GM18951 (cell line): ENCODE results near the gene ZSCAN16.
"Not testable (repeated sequence)": the region's sequence is repeated elsewhere in the genome, so short reads cannot be mapped to it uniquely, and the experiment has no call there.

Experiments used
- POLR2A ChIP-seq: IDR thresholded peaks from 4 replicates; pipeline ENCODE4 v1.6.1; 2011; ENCODE audit warnings: mild to moderate bottlenecking; ENCODE audit not compliant: insufficient read length, insufficient read depth; ENCODE audit errors: extremely low read depth
- in situ Hi-C: fragments of 300-500 bp; cut with MboI; formaldehyde crosslinking; loops from one replicate; pipeline ENCODE4 v1.12.0; 2022; ENCODE audit warnings: low sequenced_read_pairs, mixed read lengths, inconsistent platforms; ENCODE audit not compliant: unreplicated experiment

Gene ZSCAN16

DNA sequence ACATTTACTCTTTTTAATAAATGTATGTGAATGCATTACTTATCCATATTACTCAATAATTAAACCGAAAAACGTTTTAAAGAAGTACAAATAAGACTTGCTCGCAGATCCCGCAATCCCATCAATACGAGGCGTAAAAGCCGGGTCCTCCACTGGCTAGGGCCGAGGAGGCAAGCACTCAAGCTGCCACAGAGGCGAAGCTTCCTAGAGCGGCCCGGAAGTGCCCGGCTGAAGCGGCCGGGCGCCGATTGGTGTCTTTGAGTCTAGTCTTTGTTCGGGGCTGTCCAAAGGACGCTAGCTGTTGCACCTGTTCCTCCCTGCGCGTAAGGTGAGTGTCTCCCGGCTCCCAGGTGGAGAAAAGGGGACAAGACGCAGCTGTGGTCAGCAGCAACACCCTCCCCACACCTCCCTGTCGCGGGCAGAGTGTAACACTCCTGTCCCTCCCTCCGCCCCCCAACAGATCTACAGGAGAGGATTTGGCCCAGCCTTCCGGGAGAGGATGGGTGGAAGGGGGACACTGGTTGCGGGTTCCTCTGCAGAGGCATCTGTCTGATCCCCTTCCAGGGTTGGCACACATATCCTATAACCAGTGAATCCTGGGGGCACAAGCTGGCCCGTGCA, at the start of gene ZSCAN16:
TSS of gene ZSCAN16 (plus strand) at position 260 of the 621 bp plus-strand sequence. CDS start 835 bp downstream, outside the sequence.
- peak; percentile 74 for TF ChIP-seq POLR2A
- in situ Hi-C loops = no loop called here

DNA sequence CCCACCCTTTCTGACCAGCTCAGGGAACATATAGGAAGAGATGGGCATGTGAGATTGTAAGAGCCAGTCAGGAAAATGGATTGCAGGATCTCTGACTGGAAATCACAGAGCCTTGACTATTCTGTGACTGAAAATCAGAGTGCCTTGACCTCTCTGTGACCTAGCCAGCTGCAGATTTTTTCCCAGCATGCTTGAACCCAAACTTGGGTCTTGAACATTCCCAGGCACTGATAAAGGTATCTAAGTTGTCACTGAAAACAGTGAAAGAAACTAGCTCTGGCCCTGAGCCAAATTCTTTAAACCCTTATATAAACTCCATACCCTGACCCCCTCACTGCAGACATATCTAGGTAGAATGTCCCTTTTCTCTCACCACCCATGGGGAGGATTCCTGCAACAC, 46.4 kb upstream of the ZSCAN16 start:
- TF ChIP-seq POLR2A = no peak

DNA sequence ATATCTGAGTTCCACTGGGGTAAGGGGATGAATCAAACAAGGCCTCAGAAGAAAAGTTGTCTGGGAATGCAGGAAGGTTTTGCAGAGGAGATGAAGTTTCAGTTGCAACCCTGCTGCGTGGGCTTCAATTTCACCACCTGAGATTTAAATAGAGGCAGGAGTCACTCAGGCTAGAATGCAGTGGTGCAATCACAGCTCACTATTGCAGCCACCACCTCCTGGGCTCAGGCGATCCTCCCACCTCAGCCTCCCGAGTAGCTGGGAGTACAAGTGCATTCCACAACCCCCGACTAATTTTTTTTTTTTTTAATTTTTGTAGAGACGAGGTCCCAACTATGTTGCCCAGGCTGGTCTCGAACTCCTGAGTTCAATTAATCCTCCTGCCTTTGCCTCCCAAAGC, 45.6 kb upstream of the ZSCAN16 start:
- in situ Hi-C loops = no loop called here
- TF ChIP-seq POLR2A = no peak

More for the DNA sequence above, 46.4 kb upstream of the ZSCAN16 start:
- in situ Hi-C loops = no loop called here

- in situ Hi-C loops = not testable (repeated sequence)
Observed at GRCh38 chr6:28080381-28080630, 44.1 kb upstream of the ZSCAN16 start, which contains the start of gene ZNF165. Gene ZNF165 (plus strand): TSS chr6:28080568. CDS start chr6:28085481, 4,913 bp downstream.

DNA sequence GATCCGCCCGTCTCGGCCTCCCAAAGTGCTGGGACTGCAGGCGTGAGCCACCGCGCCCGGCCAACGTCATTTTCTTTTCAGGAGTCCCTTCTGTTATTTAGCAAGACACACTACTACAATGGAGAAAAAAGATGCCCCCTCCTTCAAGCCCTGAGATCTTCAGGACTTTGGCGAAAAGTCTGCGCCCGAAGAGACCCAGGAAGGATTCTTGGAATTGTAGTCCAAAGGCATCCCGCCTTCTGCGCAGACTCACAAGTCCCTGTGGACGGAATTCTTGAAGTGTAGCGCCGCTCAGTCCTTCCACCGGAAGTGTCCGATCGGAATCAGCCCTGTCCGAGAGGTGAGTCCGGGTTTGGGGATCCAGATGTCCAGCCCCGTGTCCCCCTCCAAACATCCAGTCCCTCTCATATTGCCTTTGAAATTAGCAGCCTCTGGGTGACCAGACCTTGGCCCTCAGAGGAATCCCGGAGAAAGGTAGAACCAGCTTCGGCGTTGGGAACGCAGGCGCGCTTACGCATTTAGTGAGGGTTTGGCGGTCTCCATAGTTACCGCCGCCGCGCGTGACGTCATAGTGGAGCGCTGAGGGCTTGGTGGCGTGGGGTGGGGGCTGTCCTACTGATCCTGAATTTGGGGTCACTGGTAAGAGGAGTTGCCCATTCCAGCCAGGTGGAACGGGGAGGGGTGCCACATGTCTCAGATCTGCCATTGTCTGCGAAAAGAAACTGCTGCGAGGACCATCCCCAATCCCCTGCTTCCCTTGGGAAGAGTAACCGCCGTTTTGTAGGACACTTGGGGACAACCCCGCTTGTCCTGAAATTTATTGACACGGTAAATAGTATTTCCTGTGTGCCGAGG, 43.6 kb upstream of the ZSCAN16 start:
- TF ChIP-seq POLR2A = peak; percentile 35
- in situ Hi-C loops = no loop called here

GRCh38 chr6:28081486-28081751, 43.0 kb upstream of the ZSCAN16 start:
- TF ChIP-seq POLR2A = no peak
- in situ Hi-C loops = no loop called here

DNA sequence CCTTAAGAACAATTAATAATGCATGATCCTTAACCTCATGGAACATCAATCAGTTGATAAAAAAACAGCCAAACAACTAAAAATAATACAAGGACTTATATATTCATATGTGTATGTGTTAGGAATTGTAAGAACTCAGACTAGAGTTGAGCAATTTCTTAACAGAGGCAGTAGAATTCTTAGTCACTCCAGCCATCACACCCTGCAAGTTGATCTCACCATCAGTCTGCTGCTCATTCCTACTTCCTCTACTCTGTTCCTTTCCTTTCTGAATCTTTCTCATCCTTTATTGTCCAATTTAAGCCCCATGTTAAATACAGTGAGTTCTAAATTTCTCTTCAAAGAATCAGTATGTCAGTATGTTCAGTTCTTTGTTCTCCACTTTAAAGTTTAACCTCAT, 41.5 kb upstream of the ZSCAN16 start:
- in situ Hi-C loops = no loop called here
- no peak for TF ChIP-seq POLR2A

- in situ Hi-C loops = no loop called here
Observed at GRCh38 chr6:28089054-28089453, 35.4 kb upstream of the ZSCAN16 start.

GRCh38 chr6:28090917-28091586, 33.4 kb upstream of the ZSCAN16 start:
- in situ Hi-C loops = no loop called here
- TF ChIP-seq POLR2A = no peak

More at GRCh38 chr6:28089054-28089453, 35.4 kb upstream of the ZSCAN16 start:
- TF ChIP-seq POLR2A = no peak

DNA sequence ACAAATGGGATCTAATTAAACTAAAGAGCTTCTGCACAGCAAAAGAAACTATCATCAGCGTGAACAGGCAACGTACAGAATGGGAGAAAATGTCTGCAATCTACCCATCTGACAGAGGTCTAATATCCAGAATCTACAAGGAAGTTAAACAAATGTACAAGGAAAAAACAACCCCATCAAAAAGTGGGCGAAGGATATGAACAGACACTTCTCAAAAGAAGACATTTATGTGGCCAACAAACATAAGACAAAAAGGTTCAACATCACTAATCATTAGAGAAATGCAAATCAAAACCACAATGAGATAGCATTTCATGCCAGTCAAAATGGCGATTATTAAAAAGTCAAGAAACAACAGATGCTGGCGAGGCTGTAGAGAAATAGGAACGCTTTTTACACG, 22.2 kb upstream of the ZSCAN16 start:
- in situ Hi-C loops = not testable (repeated sequence)

GRCh38 chr6:28102699-28103098, 21.7 kb upstream of the ZSCAN16 start:
- in situ Hi-C loops = not testable (repeated sequence)

DNA sequence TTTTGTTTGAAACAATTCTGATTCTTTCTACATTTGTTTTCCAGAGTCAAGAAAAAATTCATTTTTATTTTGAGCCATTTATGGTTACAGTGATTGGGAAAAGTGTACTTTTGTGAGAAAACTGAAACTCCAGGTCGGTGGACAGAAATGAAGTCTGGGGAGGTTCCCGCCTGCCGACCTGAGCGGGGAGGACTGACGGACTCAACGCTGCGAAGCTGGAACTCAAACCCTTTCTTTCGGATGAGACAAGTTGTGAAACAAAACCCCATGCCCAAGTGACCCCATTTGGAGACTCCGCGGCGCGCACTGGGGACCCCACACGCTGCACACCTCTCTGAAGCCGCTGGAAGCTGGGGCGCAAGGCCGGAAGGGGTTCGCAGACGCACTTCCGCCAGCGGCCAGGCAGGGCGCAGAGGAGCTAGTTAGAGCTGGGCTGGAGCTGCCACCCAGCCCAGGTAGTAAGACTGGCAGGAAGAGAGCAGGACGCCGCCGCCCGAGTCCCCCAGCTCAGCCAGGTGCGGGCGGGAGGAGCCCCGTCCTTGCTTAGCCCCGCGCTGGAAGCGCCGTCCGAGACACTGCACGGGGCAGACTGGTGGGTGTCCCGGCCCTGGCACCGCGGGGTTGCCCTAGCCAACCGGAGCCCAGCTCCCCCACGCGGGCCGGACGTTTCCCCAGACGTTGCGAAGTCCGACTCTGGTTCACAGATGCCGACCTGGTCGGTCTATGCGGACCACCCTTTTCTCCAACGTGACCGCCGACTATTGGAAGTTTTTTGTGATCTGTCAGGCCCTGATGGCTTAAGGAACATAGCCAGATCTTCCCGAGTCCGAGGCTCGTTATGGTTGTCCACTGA, 19.8 kb upstream of the ZSCAN16 start:
- TF ChIP-seq POLR2A = peak; percentile 95

GRCh38 chr6:28105245-28105639, 19.2 kb upstream of the ZSCAN16 start:
- in situ Hi-C loops = no loop called here
- no peak for TF ChIP-seq POLR2A

More for the DNA sequence above, 19.8 kb upstream of the ZSCAN16 start:
- in situ Hi-C loops = no loop called here
